ENCODE measurements around the gene ARHGAP27. TPM values are rescaled to one million over a fixed set of nuclear protein-coding genes. Genes with fewer than 3 reads are reported as not detected.

ARHGAP27 gene
- total and polyA plus RNA-seq, 2 of the 13 experiments (the other 11 are each of a cell fraction or from before 2014, with no cell fraction given) = 15.5 to 18.9 TPM

- no peak for TF ChIP-seq ZBTB40 (IDR thresholded peaks at IDR 0.05)
- peak; percentile 52 for TF ChIP-seq ZBTB40 (CRISPR knock-in tag; IDR thresholded peaks at IDR 0.05)
- no peak for TF ChIP-seq MAFG (CRISPR knock-in tag; IDR thresholded peaks at IDR 0.05)
- TF ChIP-seq CBX1 (IDR thresholded peaks at IDR 0.05; ENCODE audit: low read depth) = peak; percentile 70
- no peak; the same call in 1 of the 2 replicates for TF ChIP-seq DR1 (CRISPR knock-in tag; IDR thresholded peaks at IDR 0.05)
- peak; percentile 72; the same call in 1 of the 2 replicates for TF ChIP-seq ZNF792 (CRISPR knock-in tag; IDR thresholded peaks at IDR 0.05)
- TF ChIP-seq NFE2 (CRISPR knock-in tag; IDR thresholded peaks at IDR 0.05) = no peak
- TF ChIP-seq DDIT3 (CRISPR knock-in tag; IDR thresholded peaks at IDR 0.05) = no peak
- peak; percentile 63 for TF ChIP-seq CCDC6 (CRISPR knock-in tag; IDR thresholded peaks at IDR 0.05)
- TF ChIP-seq ZFAT (CRISPR knock-in tag; conservative IDR thresholded peaks at IDR 0.05) = no peak
- peak; percentile 95 for TF ChIP-seq ZGPAT (CRISPR knock-in tag; IDR thresholded peaks at IDR 0.05)
- 0 out of 2 replicates have a peak, but pooled peaks have one; percentile 13 for TF ChIP-seq ATF6 (CRISPR knock-in tag; conservative IDR thresholded peaks at IDR 0.05)
Measured at GRCh38 chr17:45371414-45372324, 61.0 kb downstream of the ARHGAP27 start (continued).

Data from HepG2 (cell line).